ENCODE measurements around the gene CHP1.

DNA sequence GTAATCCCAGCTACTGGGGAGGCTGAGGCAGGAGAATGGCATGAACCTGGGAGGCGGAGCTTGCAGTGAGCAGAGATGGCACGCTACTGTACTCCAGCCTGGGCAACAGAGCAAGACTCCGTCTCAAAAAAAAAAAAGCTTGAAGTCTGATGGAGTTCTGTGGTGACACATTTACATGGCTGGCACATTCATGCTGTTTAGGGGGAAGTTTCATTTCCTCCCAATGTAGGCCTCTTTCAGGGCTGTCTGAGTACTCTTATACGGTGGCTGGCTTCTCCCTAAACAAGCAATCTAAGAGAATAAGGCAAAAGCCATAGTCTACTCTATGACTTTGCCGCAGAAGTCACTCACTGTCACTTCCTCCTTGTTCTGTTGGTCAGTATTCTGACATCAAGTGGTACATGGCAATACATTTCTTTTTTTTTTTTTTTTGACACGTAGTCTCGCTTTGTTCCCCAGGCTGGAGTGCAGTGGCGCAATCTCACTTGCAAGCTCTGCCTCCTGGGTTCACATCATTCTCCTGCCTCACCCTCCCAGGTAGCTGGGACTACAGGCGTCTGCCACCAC lies 60.1 kb downstream of the CHP1 start:
- TF ChIP-seq KDM5A (IDR thresholded peaks at IDR 0.05): no peak
- no peak for TF ChIP-seq POLR2AphosphoS2 (conservative IDR thresholded peaks at IDR 0.05; ENCODE audit: low read length)
- TF ChIP-seq, protein P1, sequence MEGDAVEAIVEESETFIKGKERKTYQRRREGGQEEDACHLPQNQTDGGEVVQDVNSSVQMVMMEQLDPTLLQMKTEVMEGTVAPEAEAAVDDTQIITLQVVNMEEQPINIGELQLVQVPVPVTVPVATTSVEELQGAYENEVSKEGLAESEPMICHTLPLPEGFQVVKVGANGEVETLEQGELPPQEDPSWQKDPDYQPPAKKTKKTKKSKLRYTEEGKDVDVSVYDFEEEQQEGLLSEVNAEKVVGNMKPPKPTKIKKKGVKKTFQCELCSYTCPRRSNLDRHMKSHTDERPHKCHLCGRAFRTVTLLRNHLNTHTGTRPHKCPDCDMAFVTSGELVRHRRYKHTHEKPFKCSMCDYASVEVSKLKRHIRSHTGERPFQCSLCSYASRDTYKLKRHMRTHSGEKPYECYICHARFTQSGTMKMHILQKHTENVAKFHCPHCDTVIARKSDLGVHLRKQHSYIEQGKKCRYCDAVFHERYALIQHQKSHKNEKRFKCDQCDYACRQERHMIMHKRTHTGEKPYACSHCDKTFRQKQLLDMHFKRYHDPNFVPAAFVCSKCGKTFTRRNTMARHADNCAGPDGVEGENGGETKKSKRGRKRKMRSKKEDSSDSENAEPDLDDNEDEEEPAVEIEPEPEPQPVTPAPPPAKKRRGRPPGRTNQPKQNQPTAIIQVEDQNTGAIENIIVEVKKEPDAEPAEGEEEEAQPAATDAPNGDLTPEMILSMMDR (IDR thresholded peaks at IDR 0.05): no peak
- no peak for TF ChIP-seq POLR2A (IDR thresholded peaks at IDR 0.05; ENCODE audit: low read length)
- TF ChIP-seq, protein P2, sequence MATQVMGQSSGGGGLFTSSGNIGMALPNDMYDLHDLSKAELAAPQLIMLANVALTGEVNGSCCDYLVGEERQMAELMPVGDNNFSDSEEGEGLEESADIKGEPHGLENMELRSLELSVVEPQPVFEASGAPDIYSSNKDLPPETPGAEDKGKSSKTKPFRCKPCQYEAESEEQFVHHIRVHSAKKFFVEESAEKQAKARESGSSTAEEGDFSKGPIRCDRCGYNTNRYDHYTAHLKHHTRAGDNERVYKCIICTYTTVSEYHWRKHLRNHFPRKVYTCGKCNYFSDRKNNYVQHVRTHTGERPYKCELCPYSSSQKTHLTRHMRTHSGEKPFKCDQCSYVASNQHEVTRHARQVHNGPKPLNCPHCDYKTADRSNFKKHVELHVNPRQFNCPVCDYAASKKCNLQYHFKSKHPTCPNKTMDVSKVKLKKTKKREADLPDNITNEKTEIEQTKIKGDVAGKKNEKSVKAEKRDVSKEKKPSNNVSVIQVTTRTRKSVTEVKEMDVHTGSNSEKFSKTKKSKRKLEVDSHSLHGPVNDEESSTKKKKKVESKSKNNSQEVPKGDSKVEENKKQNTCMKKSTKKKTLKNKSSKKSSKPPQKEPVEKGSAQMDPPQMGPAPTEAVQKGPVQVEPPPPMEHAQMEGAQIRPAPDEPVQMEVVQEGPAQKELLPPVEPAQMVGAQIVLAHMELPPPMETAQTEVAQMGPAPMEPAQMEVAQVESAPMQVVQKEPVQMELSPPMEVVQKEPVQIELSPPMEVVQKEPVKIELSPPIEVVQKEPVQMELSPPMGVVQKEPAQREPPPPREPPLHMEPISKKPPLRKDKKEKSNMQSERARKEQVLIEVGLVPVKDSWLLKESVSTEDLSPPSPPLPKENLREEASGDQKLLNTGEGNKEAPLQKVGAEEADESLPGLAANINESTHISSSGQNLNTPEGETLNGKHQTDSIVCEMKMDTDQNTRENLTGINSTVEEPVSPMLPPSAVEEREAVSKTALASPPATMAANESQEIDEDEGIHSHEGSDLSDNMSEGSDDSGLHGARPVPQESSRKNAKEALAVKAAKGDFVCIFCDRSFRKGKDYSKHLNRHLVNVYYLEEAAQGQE (IDR thresholded peaks at IDR 0.05): no peak
- no peak for TF ChIP-seq MAFK (IDR thresholded peaks at IDR 0.05; ENCODE audit: partially characterized antibody)
- no peak for TF ChIP-seq ESRRA (IDR thresholded peaks at IDR 0.05; ENCODE audit: borderline replicate concordance, low read length)
- no peak for TF ChIP-seq RNF2 (IDR thresholded peaks at IDR 0.05; ENCODE audit: borderline replicate concordance, low read depth)
